A549 (cell line): ENCODE measurements around the gene PGGHG.

Experiments
- BCL3 ChIP-seq: fragments of >200 bp; sonication (Bioruptor Twin); formaldehyde crosslinking; IDR thresholded peaks from 3 replicates; pipeline ENCODE4 v1.6.1; 2016
- CBX2 ChIP-seq: fragments of 200-600 bp; sonication (generic); IDR thresholded peaks from 2 replicates; pipeline ENCODE4 v1.6.1; 2016; ENCODE audit warnings: low read depth, mild to moderate bottlenecking, borderline replicate concordance
- CBX8 ChIP-seq: fragments of 200-600 bp; sonication (generic); IDR thresholded peaks from 2 replicates; pipeline ENCODE4 v1.6.1; 2016
- CTCF ChIP-seq: fragments of >200 bp; sonication (Bioruptor Twin); formaldehyde crosslinking; IDR thresholded peaks from 3 replicates; pipeline ENCODE4 v1.5.1; 2016
- FOXS1 ChIP-seq: fragments of 250-450 bp; sonication (Bioruptor Pico); IDR thresholded peaks from 2 replicates; pipeline ENCODE4 v1.5.0; 2020; ENCODE audit warnings: mild to moderate bottlenecking, moderate library complexity
- MYC ChIP-seq: IDR thresholded peaks from 2 replicates; pipeline ENCODE4 v1.6.1; 2012; ENCODE audit warnings: mild to moderate bottlenecking, inconsistent platforms, low read length, improper control_type of control experiment, borderline replicate concordance
- NFE2L2 ChIP-seq: fragments of 150-350 bp; conservative IDR thresholded peaks from 2 replicates; pipeline ENCODE4 v1.6.1; 2014; ENCODE audit warnings: low read length
- NPAS2 ChIP-seq: fragments of 250-450 bp; sonication (Bioruptor Pico); IDR thresholded peaks from 2 replicates; pipeline ENCODE4 v1.8.0; 2022; ENCODE audit warnings: mild to moderate bottlenecking, moderate library complexity, borderline replicate concordance
- PHF8 ChIP-seq: fragments of 200-600 bp; sonication (generic); IDR thresholded peaks from 2 replicates; pipeline ENCODE4 v1.6.1; 2016; ENCODE audit warnings: low read depth, mild to moderate bottlenecking, antibody characterized with exemption, moderate library complexity, borderline replicate concordance
- POLR2A ChIP-seq: IDR thresholded peaks from 2 replicates; pipeline ENCODE4 v1.6.1; 2012; ENCODE audit warnings: mild to moderate bottlenecking, low read length
- SMC3 ChIP-seq: fragments of >200 bp; sonication (Bioruptor Twin); formaldehyde crosslinking; IDR thresholded peaks from 3 replicates; pipeline ENCODE4 v1.6.1; 2018; ENCODE audit warnings: inconsistent platforms
- SREBF2 ChIP-seq: fragments of 450-650 bp; IDR thresholded peaks from 2 replicates; pipeline ENCODE4 v1.6.1; 2014; ENCODE audit warnings: mild to moderate bottlenecking, moderate library complexity
- TF ChIP-seq, protein P1 (sequence below): IDR thresholded peaks from 2 replicates; pipeline ENCODE4 v1.6.1; 2012
- TF ChIP-seq, protein P2 (sequence below): fragments of 450-650 bp; IDR thresholded peaks from 2 replicates; pipeline ENCODE4 v1.6.1; 2014; ENCODE audit warnings: antibody characterized with exemption

- no peak for TF ChIP-seq CTCF
- no peak for TF ChIP-seq SMC3
- no peak for TF ChIP-seq MYC
- TF ChIP-seq POLR2A = no peak
- TF ChIP-seq CBX2 = no peak
- TF ChIP-seq, protein P1, sequence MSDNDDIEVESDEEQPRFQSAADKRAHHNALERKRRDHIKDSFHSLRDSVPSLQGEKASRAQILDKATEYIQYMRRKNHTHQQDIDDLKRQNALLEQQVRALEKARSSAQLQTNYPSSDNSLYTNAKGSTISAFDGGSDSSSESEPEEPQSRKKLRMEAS = no peak
- TF ChIP-seq, protein P2, sequence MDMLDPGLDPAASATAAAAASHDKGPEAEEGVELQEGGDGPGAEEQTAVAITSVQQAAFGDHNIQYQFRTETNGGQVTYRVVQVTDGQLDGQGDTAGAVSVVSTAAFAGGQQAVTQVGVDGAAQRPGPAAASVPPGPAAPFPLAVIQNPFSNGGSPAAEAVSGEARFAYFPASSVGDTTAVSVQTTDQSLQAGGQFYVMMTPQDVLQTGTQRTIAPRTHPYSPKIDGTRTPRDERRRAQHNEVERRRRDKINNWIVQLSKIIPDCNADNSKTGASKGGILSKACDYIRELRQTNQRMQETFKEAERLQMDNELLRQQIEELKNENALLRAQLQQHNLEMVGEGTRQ = no peak
- TF ChIP-seq NPAS2 = no peak
- TF ChIP-seq SREBF2 = no peak
- TF ChIP-seq BCL3 = no peak
- TF ChIP-seq NFE2L2 = no peak
- TF ChIP-seq FOXS1 = no peak
- TF ChIP-seq PHF8 = no peak
- no peak for TF ChIP-seq CBX8
These were observed 51.9 kb downstream of the PGGHG start for GRCh38 chr11:340539-341512.
